ENCODE data around the gene SHROOM2.

Gene SHROOM2

DNA sequence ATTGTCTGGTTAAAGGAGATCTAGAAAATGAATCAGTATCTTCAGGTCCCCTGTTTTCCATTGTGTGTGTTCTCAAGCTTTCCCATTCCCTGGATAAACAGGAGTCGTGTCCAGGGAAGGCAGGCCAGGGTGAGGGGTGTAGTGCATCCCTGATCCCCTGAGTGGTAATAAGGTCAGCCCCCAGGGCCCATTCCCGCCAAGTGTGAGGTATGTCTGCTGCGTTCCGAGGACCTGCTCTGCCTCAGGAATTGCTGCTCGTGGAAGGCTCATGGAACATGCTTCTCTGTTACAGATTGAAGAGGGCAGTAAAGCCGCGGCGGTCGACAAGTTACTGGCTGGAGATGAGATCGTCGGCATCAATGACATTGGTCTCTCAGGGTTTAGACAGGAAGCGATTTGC lies 87.1 kb downstream of the SHROOM2 start:
- intact Hi-C loops (cut with micrococcal nuclease): loop anchor here (2.0 kb wide), 1 partner anchor 245 kb away; no protein-coding TSS in a partner anchor
- Mint-ChIP-seq H3K4me3 (no peak overlapping the region), H3K27me3 (peaks cover 24% of the 10 kb centered on the region), H3K4me1 (ENCODE audit: low read depth) (peaks cover 5% of the 10 kb centered on the region), H3K27ac (no peak overlapping the region), H3K36me3 (ENCODE audit: low read depth) (no peaks in the 10 kb centered on the region), H3K9me3 (no peaks in the 10 kb centered on the region)

DNA sequence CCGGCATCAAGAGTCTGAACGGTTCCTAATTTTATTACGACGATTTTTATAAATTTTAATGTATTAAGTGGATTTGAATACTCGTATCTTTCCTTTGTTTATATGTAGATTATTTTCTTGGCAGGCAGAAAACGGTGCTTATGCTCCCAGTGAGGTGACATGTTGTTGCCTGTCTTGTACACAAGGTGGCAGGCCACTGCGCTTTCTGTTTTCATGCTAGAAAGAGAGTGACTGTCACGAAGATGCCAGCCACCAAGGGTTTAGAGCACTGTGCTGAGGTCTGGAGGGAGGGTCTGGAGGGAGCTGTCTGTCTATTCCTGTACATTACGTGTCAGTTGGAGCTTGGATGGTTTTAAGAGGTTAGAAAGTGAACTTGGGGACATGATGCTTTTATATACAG lies 87.7 kb downstream of the SHROOM2 start:
- Mint-ChIP-seq H3K27me3 (peaks cover 24% of the 10 kb centered on the region), H3K27ac (no peak overlapping the region), H3K9me3 (no peaks in the 10 kb centered on the region), H3K4me3 (no peak overlapping the region), H3K4me1 (ENCODE audit: low read depth) (peaks cover 5% of the 10 kb centered on the region), H3K36me3 (ENCODE audit: low read depth) (no peaks in the 10 kb centered on the region)
- intact Hi-C loops (cut with micrococcal nuclease): loop anchor here (2.0 kb wide), 1 partner anchor 245 kb away; no protein-coding TSS in a partner anchor

DNA sequence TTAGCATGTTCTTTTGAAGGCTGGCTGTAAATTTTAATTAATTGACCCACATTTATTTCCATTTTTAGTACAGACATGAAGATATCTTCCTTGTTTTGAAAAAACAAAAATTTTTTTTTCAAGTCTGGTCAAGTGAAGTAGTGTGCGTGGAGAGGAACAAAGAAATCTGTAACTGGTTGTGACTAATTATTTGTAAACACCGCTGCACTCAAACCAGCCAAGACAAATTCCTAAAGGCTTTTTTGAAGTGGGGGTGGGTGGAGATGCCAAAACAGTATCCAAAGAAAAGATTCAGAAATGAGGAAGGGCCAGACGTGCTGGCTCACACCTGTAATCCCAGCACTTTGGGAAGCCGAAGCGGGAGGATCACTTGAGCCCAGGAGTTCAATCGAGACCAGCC lies 88.3 kb downstream of the SHROOM2 start:
- Mint-ChIP-seq H3K36me3 (ENCODE audit: low read depth) (no peaks in the 10 kb centered on the region), H3K4me1 (ENCODE audit: low read depth) (peaks cover 5% of the 10 kb centered on the region), H3K4me3 (no peak overlapping the region), H3K9me3 (no peaks in the 10 kb centered on the region), H3K27ac (no peak overlapping the region), H3K27me3 (peaks cover 24% of the 10 kb centered on the region)
- intact Hi-C loops (cut with micrococcal nuclease): no loop called here

DNA sequence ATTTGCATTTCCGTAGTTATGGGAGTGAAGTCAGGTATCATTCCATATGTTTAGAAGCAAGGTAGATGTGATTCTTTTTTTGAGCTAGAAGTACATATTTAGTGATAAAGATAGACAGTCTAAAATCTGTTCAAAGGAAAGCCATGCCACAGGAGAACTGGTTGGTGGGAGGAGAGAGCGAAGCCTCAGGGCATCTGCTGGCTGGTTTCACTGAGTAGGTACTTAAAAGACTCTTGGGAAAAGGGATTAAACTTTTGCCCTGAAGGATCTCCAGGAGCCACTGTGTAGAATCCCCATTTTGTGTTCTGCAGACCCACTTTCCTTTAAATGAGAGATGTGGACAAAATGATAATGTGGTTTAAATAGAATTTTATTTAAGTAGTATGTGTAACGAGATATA lies 89.6 kb downstream of the SHROOM2 start:
- Mint-ChIP-seq H3K36me3 (ENCODE audit: low read depth) (no peaks in the 10 kb centered on the region), H3K4me1 (ENCODE audit: low read depth) (peaks cover 5% of the 10 kb centered on the region), H3K27me3 (peaks cover 29% of the 10 kb centered on the region), H3K27ac (no peak overlapping the region), H3K4me3 (no peak overlapping the region), H3K9me3 (no peaks in the 10 kb centered on the region)
- intact Hi-C loops (cut with micrococcal nuclease): no loop called here

DNA sequence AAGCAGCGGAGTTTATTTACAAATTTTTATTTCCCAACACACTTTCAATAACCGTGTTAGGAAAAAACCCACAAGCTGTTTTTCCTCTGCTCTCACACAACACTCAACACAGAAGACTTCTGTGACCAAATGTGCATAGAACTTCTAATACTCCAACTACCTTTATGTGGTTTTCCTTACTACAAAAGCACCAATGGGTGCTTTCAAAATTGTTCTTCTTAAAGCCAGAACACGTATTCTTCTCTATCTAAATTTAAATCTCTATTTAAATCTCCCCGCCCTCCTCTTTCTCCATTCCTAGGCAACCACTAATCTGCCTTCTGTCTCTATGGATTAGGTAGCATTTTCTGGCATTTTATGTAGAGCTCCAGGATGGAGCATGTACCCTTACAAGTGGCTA lies 90.0 kb downstream of the SHROOM2 start:
- Mint-ChIP-seq H3K27ac (no peak overlapping the region), H3K9me3 (no peaks in the 10 kb centered on the region), H3K4me1 (ENCODE audit: low read depth) (peaks cover 5% of the 10 kb centered on the region), H3K27me3 (peaks cover 29% of the 10 kb centered on the region), H3K36me3 (ENCODE audit: low read depth) (no peaks in the 10 kb centered on the region), H3K4me3 (no peak overlapping the region)
- intact Hi-C loops (cut with micrococcal nuclease): no loop called here

DNA sequence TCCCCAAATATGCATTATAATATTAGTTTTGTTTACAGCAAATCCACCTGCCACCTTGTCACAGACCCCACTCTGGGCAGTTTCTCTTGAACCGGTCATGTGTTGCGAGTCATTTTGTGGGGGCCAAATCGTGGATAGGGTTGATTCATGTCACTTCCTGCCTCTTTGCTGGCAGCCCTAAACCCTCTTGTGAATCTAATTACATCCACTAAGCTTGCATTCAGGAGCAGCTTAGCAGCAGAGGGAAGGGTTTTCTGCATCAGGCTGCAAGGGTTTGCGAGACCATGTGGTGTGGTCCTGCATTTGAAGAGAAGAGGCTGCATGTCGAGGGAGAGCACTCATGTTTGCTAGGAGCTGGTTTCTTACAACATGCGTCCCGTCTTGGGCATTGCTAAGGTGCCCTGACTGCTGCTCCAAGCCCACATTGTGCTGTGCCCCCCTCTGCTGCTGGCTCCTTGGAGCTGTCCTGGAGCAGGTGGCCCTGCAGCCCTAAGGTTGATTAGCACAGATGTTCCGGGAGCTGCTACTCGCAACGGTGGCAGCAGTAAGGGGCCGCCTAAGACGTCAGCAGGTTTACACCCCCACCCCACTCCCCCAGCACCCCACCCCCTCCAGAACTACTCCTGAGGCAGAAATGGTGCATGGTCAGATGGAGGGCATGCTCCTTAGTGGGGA lies 92.1 kb downstream of the SHROOM2 start:
- Mint-ChIP-seq H3K36me3 (ENCODE audit: low read depth) (no peaks in the 10 kb centered on the region), H3K9me3 (no peaks in the 10 kb centered on the region), H3K4me1 (ENCODE audit: low read depth) (peaks cover 6% of the 10 kb centered on the region), H3K27me3 (peaks cover 37% of the 10 kb centered on the region), H3K27ac (no peak overlapping the region), H3K4me3 (no peak overlapping the region)
- intact Hi-C loops (cut with micrococcal nuclease): no loop called here

DNA sequence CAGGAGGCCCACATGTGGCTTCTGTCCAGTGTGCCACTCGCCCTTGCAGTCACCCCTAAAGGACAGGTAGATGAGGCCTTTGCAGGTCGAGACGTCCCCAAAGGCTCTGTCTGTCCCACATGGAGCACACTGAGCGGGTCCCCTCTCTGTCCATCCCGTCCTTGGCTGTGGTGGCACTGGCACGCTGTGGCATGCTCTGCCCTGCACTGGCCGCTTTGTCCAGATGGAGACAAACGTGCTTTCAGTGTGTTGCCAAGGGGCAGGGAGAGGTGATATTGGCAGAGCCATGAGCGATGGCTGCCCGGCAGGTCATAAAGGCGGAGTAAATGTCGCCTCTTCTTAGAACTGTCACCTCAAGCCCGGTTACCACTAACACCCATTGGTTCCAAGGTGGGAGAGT lies 94.0 kb downstream of the SHROOM2 start:
- Mint-ChIP-seq H3K27ac (no peak overlapping the region), H3K27me3 (peaks cover 34% of the 10 kb centered on the region), H3K36me3 (ENCODE audit: low read depth) (no peaks in the 10 kb centered on the region), H3K4me1 (ENCODE audit: low read depth) (peaks cover 8% of the 10 kb centered on the region), H3K9me3 (no peaks in the 10 kb centered on the region), H3K4me3 (no peak overlapping the region)
- intact Hi-C loops (cut with micrococcal nuclease): no loop called here

DNA sequence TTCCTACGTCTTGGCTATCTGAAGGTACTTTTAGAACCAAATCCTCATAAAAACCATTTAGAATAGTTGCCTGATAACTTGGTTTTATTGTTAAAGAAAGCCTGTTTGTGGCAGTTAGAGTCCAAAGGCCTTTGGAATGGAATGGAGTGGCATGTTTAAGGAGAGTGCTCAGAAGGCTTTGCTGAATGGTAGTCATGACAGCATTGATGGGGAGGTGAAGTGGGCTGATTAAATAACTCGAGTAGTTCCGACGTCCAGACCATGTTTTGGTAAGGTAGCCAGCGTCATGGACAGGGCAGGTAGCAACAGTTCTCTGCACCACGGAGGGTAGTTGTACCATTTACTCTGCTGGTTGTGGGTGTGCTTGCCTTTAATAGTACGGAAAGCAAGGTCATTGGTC lies 94.6 kb downstream of the SHROOM2 start:
- H3K36me3 Mint-ChIP-seq (ENCODE audit: low read depth): no peaks in the 10 kb centered on the region
- H3K27me3 Mint-ChIP-seq: peaks cover 27% of the 10 kb centered on the region
- H3K27ac Mint-ChIP-seq: no peak overlapping the region
- no peak overlapping the region for H3K4me3 Mint-ChIP-seq
- H3K4me1 Mint-ChIP-seq (ENCODE audit: low read depth): peaks cover 14% of the 10 kb centered on the region
- no peaks in the 10 kb centered on the region for H3K9me3 Mint-ChIP-seq
- intact Hi-C loops (cut with micrococcal nuclease): no loop called here

DNA sequence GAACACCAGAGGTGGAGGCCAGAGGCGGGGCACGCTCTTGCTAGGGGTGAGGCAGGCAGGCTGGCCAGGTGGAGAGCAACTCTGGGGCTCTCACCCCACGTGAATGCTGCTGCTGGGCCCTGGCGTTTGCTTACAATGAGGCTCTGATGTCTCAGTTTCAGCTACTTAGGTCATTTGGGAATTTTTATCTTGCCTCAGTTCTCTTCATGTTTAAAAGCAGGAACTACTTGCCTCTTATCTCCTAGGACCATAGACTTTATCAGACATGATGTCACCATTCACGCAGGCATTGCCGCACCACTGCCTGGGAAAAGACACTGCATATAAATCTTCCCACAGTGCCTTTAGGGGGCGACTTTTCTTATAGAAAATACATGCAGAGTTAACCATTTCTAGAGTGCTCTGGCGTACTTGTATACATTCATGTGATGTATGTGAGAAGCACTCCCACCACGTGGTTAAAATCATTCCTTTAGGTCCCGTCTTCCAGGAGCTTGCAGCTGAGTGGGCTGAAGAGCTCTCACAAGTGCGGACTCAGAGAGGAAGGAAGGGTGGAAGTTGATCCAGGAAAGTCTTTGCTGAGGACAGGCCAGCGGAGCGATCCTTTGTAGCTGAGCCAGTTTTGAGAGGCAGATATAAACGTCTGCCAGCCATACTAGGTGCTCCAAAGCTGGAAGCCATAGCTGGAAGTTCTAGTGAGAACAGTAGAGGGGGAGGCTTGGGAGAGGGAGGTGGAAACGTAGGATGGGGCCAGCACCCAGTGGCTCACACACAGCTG lies 96.6 kb downstream of the SHROOM2 start:
- Mint-ChIP-seq H3K4me1 (ENCODE audit: low read depth) (peaks cover 24% of the 10 kb centered on the region), H3K4me3 (no peak overlapping the region), H3K27me3 (peaks cover 17% of the 10 kb centered on the region), H3K36me3 (ENCODE audit: low read depth) (no peaks in the 10 kb centered on the region), H3K9me3 (no peaks in the 10 kb centered on the region), H3K27ac (no peak overlapping the region)
- intact Hi-C loops (cut with micrococcal nuclease): no loop called here

DNA sequence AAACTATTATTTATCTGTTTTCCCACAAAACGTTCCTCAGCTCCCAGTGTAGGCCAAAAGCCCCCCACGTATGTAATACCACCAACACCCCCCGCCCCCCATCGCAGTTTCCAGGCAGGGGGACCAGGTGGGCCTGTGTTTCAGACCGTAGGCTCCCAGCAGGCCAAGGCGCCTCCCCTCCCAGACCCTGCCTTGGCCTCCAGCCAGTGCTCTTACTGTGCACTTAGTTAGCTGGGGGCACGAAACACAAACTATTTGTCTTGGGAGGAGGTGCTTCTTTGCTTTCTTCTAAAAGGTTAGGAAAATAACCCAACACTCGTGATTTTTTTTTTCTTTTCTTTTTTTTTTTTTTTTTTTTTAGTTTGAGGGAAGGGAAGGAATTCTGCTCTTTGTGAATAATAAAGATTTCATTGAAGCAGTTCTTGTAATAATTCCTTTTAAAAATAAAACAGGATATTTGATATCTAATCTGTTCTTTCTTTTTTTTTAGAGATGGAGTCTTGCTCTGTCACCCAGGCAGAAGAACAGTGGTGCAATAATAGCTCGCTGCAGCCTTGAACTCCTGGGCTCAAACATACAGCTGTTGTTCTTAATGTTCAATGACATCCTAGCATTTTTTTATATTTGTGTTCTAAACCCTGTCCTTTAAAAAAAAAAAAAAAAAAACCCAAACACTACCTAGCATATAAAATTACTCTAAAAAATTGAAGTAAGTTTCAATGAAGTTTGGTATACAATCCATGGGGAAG lies 98.0 kb downstream of the SHROOM2 start:
- no peak overlapping the region for H3K27ac Mint-ChIP-seq
- peaks cover 29% of the 10 kb centered on the region for H3K4me1 Mint-ChIP-seq (ENCODE audit: low read depth)
- H3K9me3 Mint-ChIP-seq: no peaks in the 10 kb centered on the region
- intact Hi-C loops (cut with micrococcal nuclease): no loop called here
- peaks cover 17% of the 10 kb centered on the region for H3K27me3 Mint-ChIP-seq
- H3K36me3 Mint-ChIP-seq (ENCODE audit: low read depth): no peaks in the 10 kb centered on the region
- no peak overlapping the region for H3K4me3 Mint-ChIP-seq

DNA sequence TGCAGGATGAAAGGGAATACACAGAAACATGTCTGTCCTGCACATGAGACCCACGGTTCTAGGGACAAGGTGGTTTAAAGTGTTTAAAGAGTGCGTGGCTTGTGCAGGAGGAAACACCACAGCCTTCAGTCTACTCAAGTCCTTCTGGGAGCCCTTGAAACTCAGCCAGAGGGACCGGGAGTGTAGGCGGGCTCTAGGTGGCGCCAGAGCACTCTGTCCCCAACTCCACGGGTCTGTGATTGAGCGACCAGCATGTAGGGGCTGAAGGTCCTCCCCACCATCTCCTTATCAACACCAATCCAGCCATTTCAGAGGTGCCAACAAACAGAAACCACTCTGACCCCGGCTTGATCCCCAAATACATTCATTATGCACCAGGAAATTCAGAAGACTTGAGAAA lies 98.9 kb downstream of the SHROOM2 start:
- H3K9me3 Mint-ChIP-seq: no peaks in the 10 kb centered on the region
- peaks cover 29% of the 10 kb centered on the region for H3K4me1 Mint-ChIP-seq (ENCODE audit: low read depth)
- peaks cover 12% of the 10 kb centered on the region for H3K27me3 Mint-ChIP-seq
- no peak overlapping the region for H3K4me3 Mint-ChIP-seq
- H3K27ac Mint-ChIP-seq: no peak overlapping the region
- intact Hi-C loops (cut with micrococcal nuclease): loop anchor here (1.0 kb wide), 1 partner anchor 234 kb away; no protein-coding TSS in a partner anchor
- no peaks in the 10 kb centered on the region for H3K36me3 Mint-ChIP-seq (ENCODE audit: low read depth)

DNA sequence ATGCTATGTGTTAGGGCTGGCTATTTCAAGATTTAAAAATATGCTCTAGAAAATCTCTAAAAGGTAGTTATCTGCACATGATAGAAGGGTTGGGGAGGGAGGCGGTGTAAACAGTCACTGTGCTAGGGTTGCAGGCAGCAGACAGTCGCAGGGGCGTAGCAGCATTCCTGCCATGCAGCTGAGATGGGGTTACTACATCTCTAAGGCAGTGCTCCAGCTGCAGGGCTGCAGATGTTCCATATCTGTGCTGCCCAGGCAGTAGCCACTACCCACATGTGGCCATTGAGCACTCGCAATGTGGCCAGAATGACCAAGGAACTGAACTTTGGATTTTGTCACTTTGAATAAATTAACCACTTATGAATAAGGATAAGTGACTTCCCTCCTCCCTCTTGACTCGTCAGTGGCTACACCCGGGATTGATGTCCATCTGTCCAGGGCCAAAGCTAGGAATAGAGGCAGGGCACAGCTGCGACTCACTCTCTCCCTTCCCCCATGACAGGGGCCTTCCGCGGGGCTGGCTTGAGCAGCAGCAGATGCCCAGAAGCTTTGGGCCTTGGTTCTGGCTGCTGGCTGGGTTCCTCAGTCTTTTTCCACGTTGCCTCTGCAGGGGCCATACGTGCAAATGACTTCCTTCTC lies 101.5 kb downstream of the SHROOM2 start:
- Mint-ChIP-seq H3K27ac (no peak overlapping the region), H3K27me3 (peaks cover 11% of the 10 kb centered on the region), H3K4me3 (no peak overlapping the region), H3K36me3 (ENCODE audit: low read depth) (no peaks in the 10 kb centered on the region), H3K9me3 (no peaks in the 10 kb centered on the region), H3K4me1 (ENCODE audit: low read depth) (peaks cover 29% of the 10 kb centered on the region)
- intact Hi-C loops (cut with micrococcal nuclease): loop anchor here (2.0 kb wide), 1 partner anchor 99 kb away; no protein-coding TSS in a partner anchor

DNA sequence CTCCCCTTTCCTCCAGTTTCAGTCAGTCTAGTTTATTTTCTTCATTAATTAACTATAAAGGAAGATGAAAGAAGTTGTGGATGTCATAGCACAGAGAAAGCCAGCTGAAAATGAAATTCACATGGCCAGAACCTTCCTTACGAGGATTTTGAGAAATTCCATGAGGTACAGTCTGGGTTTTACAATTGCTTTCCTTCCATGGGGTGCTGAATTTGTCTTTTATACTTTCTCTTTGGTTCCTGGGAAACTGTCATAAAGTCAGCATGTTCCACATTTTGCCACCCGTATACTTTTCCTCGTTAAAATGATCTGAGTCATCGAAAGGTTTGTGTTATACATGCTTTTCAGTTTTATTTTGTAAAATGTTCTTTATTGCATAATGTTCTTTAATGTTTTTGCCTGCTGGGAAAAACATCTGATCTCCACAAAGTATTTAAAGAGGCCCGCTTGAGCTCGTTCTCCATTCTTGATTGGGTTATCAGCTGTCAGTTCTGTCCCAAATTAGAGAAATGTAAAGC lies 102.8 kb downstream of the SHROOM2 start:
- no peaks in the 10 kb centered on the region for H3K9me3 Mint-ChIP-seq
- H3K36me3 Mint-ChIP-seq (ENCODE audit: low read depth): no peaks in the 10 kb centered on the region
- H3K4me3 Mint-ChIP-seq: no peak overlapping the region
- H3K4me1 Mint-ChIP-seq (ENCODE audit: low read depth): peaks cover 24% of the 10 kb centered on the region
- peaks cover 8% of the 10 kb centered on the region for H3K27me3 Mint-ChIP-seq
- H3K27ac Mint-ChIP-seq: no peak overlapping the region
- intact Hi-C loops (cut with micrococcal nuclease): no loop called here
